GM23338 (cell line): ENCODE results near the gene OBP2A. TPM values are rescaled to one million over a fixed set of nuclear protein-coding genes. Genes with fewer than 3 reads are reported as not detected.

Experiments used
- ATAC-seq: fragments of 200-7000 bp; cut with Tn5 transposase; 3 replicates; pipeline ENCODE4 v1.9.1; 2020
- DNase-seq: peaks from one replicate; pipeline ENCODE4 v3.0.0-alpha.2; 2015; ENCODE audit warnings: low spot score
- H2AFZ ChIP-seq: fragments of 200-600 bp; sonication (generic); 2 replicates; pipeline ENCODE4 v1.8.0; 2016; ENCODE audit warnings: antibody characterized with exemption, mild to moderate bottlenecking, moderate library complexity
- H3F3A ChIP-seq: fragments of 200-600 bp; sonication (generic); replicated peaks from 2 replicates; pipeline ENCODE4 v1.8.0; 2017; ENCODE audit warnings: antibody characterized with exemption, mixed run types, low read depth
- H3K27ac ChIP-seq: fragments of 200-600 bp; sonication (generic); 2 replicates; pipeline ENCODE4 v1.6.1; 2016; ENCODE audit warnings: low read depth
- H3K27me3 ChIP-seq: fragments of 200-600 bp; sonication (generic); 2 replicates; pipeline ENCODE4 v1.8.0; 2016; ENCODE audit warnings: mild to moderate bottlenecking, mixed run types, moderate library complexity; ENCODE audit not compliant: insufficient read depth
- H3K36me3 ChIP-seq: fragments of 200-600 bp; sonication (generic); 2 replicates; pipeline ENCODE4 v1.8.0; 2016; ENCODE audit warnings: mild to moderate bottlenecking; ENCODE audit not compliant: insufficient read depth
- H3K4me1 ChIP-seq: fragments of 200-600 bp; sonication (generic); 2 replicates; pipeline ENCODE4 v1.8.0; 2016; ENCODE audit warnings: mild to moderate bottlenecking, moderate library complexity; ENCODE audit not compliant: insufficient read depth
- H3K4me2 ChIP-seq: fragments of 200-600 bp; sonication (generic); 2 replicates; pipeline ENCODE4 v1.7.1; 2017; ENCODE audit warnings: mixed run types
- H3K4me3 ChIP-seq: fragments of 200-600 bp; sonication (generic); 2 replicates; pipeline ENCODE4 v1.6.1; 2016; ENCODE audit warnings: mixed run types
- H3K79me2 ChIP-seq: fragments of 200-600 bp; sonication (generic); replicated peaks from 2 replicates; pipeline ENCODE4 v1.8.0; 2017; ENCODE audit warnings: mild to moderate bottlenecking; ENCODE audit not compliant: insufficient read depth
- H3K9me2 ChIP-seq: fragments of 200-600 bp; sonication (generic); 2 replicates; pipeline ENCODE4 v1.8.0; 2017; ENCODE audit not compliant: insufficient read depth
- H4K20me1 ChIP-seq: fragments of 200-600 bp; sonication (generic); replicated peaks from 2 replicates; pipeline ENCODE4 v1.8.0; 2017; ENCODE audit warnings: mild to moderate bottlenecking; ENCODE audit not compliant: insufficient read depth
- H3K27ac Mint-ChIP-seq: 2 replicates; pipeline ENCODE4 v1.8.0; 2020; ENCODE audit warnings: inconsistent platforms, mild to moderate bottlenecking, moderate library complexity, mixed read lengths
- H3K27me3 Mint-ChIP-seq: 3 replicates; pipeline ENCODE4 v1.8.0; 2022; ENCODE audit warnings: low read depth, mild to moderate bottlenecking, moderate library complexity, mixed read lengths, inconsistent platforms; ENCODE audit not compliant: insufficient read depth, poor library complexity
- H3K36me3 Mint-ChIP-seq: 3 replicates; pipeline ENCODE4 v1.8.0; 2021; ENCODE audit warnings: low read depth, mild to moderate bottlenecking, inconsistent platforms, moderate library complexity, mixed read lengths
- H3K4me1 Mint-ChIP-seq: 3 replicates; pipeline ENCODE4 v1.8.0; 2020; ENCODE audit warnings: mild to moderate bottlenecking, inconsistent platforms, mixed read lengths
- H3K4me3 Mint-ChIP-seq: 3 replicates; pipeline ENCODE4 v1.8.0; 2021; ENCODE audit warnings: moderate library complexity, mild to moderate bottlenecking, inconsistent platforms, mixed read lengths
- H3K9me3 Mint-ChIP-seq: 3 replicates; pipeline ENCODE4 v1.8.0; 2020; ENCODE audit warnings: moderate library complexity, mild to moderate bottlenecking, inconsistent platforms, mixed read lengths
- CREB1 ChIP-seq: fragments of 250-450 bp; sonication (Bioruptor Pico); IDR thresholded peaks from 2 replicates; pipeline ENCODE4 v1.5.0; 2020; ENCODE audit warnings: low read depth, mild to moderate bottlenecking, moderate library complexity
- CTCF ChIP-seq, 2 experiments: fragments of 200-600 bp in 1 of 2; sonication (generic) in 1 of 2; conservative IDR thresholded peaks; 2 replicates each; pipeline versions ENCODE4 v1.5.1 to v1.6.1; 2016 to 2017; ENCODE audit warnings: antibody characterized with exemption in 2 of 2, low read depth in 2 of 2, mild to moderate bottlenecking in 2 of 2, moderate library complexity in 1 of 2
- ETS1 ChIP-seq: IDR thresholded peaks from 2 replicates; pipeline ENCODE4 v1.6.1; 2016; ENCODE audit warnings: antibody characterized with exemption
- EZH2 ChIP-seq: fragments of 200-600 bp; sonication (generic); IDR thresholded peaks from one replicate; pipeline ENCODE4 v1.8.0; 2017; ENCODE audit warnings: antibody characterized with exemption, mild to moderate bottlenecking, low read depth; ENCODE audit not compliant: unreplicated experiment
- EZH2phosphoT487 ChIP-seq: fragments of 200-600 bp; sonication (generic); IDR thresholded peaks from one replicate; pipeline ENCODE4 v1.8.1; 2018; ENCODE audit warnings: antibody characterized with exemption; ENCODE audit not compliant: unreplicated experiment
- JUNB ChIP-seq: IDR thresholded peaks from one replicate; pipeline ENCODE4 v1.6.1; 2016; ENCODE audit warnings: antibody characterized with exemption; ENCODE audit not compliant: unreplicated experiment
- NANOG ChIP-seq: IDR thresholded peaks from 2 replicates; pipeline ENCODE4 v1.6.1; 2016; ENCODE audit warnings: antibody characterized with exemption, borderline replicate concordance
- STAT1 ChIP-seq: IDR thresholded peaks from one replicate; pipeline ENCODE4 v1.6.1; 2016; ENCODE audit warnings: antibody characterized with exemption; ENCODE audit not compliant: unreplicated experiment
- ZNF114 ChIP-seq: fragments of 250-450 bp; sonication (Bioruptor Pico); IDR thresholded peaks from 2 replicates; pipeline ENCODE4 v1.5.0; 2020; ENCODE audit warnings: mild to moderate bottlenecking, moderate library complexity
- polyA plus RNA-seq: library from polyadenylated mRNA; unstranded; fragments of >200 nt; fragmentation: Nextera tagmentation; extraction: Ambion mirVana; gene quantifications from 2 replicates; pipeline ENCODE4 v1.2.1, GENCODE V29; 2016
- total RNA-seq: library from RNA; depleted of rRNA; stranded (reverse); fragments of >200 nt; shearing (Covaris generic); gene quantifications from 2 replicates; pipeline ENCODE4 v1.2.3, GENCODE V29; 2014

The OBP2A gene
- total and polyA plus RNA-seq, 2 experiments from 2014 or later, result not detected

- no peaks in the 10 kb centered on the region for H3K27me3 ChIP-seq
- no peaks in the 10 kb centered on the region for H3K79me2 ChIP-seq
- DNase-seq (no peak), ATAC-seq (no peak)
- H3K36me3 ChIP-seq, result no peaks in the 10 kb centered on the region
- no peak overlapping the region for H3K4me3 ChIP-seq
- Mint-ChIP-seq H3K27me3 (peaks cover 4% of the 10 kb centered on the region), H3K27ac (no peak overlapping the region), H3K36me3 (no peaks in the 10 kb centered on the region), H3K4me1 (no peaks in the 10 kb centered on the region), H3K4me3 (no peak overlapping the region), H3K9me3 (no peaks in the 10 kb centered on the region)
- TF ChIP-seq EZH2phosphoT487 (no peak), ETS1 (no peak), CREB1 (CRISPR knock-in tag) (no peak), CTCF (conservative IDR thresholded peaks at IDR 0.05; ENCODE audit: low read depth in 2 of 2) (no peak), EZH2 (no peak), JUNB (no peak), NANOG (no peak), ZNF114 (CRISPR knock-in tag) (no peak), STAT1 (no peak)
- no peak overlapping the region for H3K27ac ChIP-seq
- H3F3A ChIP-seq, result no peaks in the 10 kb centered on the region
- H3K9me2 ChIP-seq, result no peaks in the 10 kb centered on the region
- no peaks in the 10 kb centered on the region for H4K20me1 ChIP-seq
- no peak overlapping the region for H3K4me2 ChIP-seq
- H3K4me1 ChIP-seq, result no peaks in the 10 kb centered on the region
- H2AFZ ChIP-seq, result no peak overlapping the region
These were observed 31.4 kb upstream of the OBP2A start for GRCh38 chr9:135514342-135515082.

GRCh38 chr9:135515083-135515951, 30.6 kb upstream of the OBP2A start:
- Histone ChIP-seq H3K4me3 (no peak overlapping the region), H3K9me2 (no peaks in the 10 kb centered on the region), H2AFZ (no peak overlapping the region), H3K36me3 (no peaks in the 10 kb centered on the region), H3K79me2 (no peaks in the 10 kb centered on the region), H3F3A (no peaks in the 10 kb centered on the region), H3K4me1 (no peaks in the 10 kb centered on the region), H3K4me2 (no peak overlapping the region), H3K27ac (no peak overlapping the region), H3K27me3 (no peaks in the 10 kb centered on the region), H4K20me1 (no peaks in the 10 kb centered on the region)
- no peak overlapping the region for H3K4me3 Mint-ChIP-seq
- H3K36me3 Mint-ChIP-seq, result no peaks in the 10 kb centered on the region
- H3K9me3 Mint-ChIP-seq, result no peaks in the 10 kb centered on the region
- no peaks in the 10 kb centered on the region for H3K4me1 Mint-ChIP-seq
- H3K27me3 Mint-ChIP-seq, result peaks cover 4% of the 10 kb centered on the region
- ATAC-seq (no peak), DNase-seq (no peak)
- no peak overlapping the region for H3K27ac Mint-ChIP-seq
- no peak for TF ChIP-seq CTCF (conservative IDR thresholded peaks at IDR 0.05; ENCODE audit: low read depth in 2 of 2)
- TF ChIP-seq EZH2phosphoT487, result no peak
